GM19468 (cell line): Measurements from ENCODE around the gene KRT2.

Experiments used
- ATAC-seq: cut with Tn5 transposase; IDR thresholded peaks from one replicate; pipeline ENCODE4 v1.9.1; 2021; ENCODE audit warnings: mild to moderate bottlenecking, moderate library complexity, moderate number of reproducible peaks; ENCODE audit not compliant: unreplicated experiment; ENCODE audit errors: extremely low read depth

KRT2 gene

GRCh38 chr12:52627395-52628110 is 24.5 kb downstream of the KRT2 start:
- no peak for ATAC-seq

- ATAC-seq = no peak
Observed at GRCh38 chr12:52622349-52622748, 29.7 kb downstream of the KRT2 start.

- no peak for ATAC-seq
Observed at GRCh38 chr12:52618866-52619265, 33.1 kb downstream of the KRT2 start.

- ATAC-seq = no peak
Observed at GRCh38 chr12:52618216-52618615, 33.8 kb downstream of the KRT2 start, which contains the start of gene KRT73. TSS of gene KRT73 (minus strand) at chr12:52618559. CDS start at chr12:52618524, 35 bp downstream.

GRCh38 chr12:52617403-52617785 is 34.6 kb downstream of the KRT2 start:
- no peak for ATAC-seq

- no peak for ATAC-seq
Observed at GRCh38 chr12:52616680-52617402, 35.2 kb downstream of the KRT2 start.

GRCh38 chr12:52615912-52616311 is 36.1 kb downstream of the KRT2 start:
- ATAC-seq = no peak

GRCh38 chr12:52615208-52615868 is 36.7 kb downstream of the KRT2 start:
- no peak for ATAC-seq

- no peak for ATAC-seq
Observed at GRCh38 chr12:52614381-52615207, 37.4 kb downstream of the KRT2 start.

GRCh38 chr12:52613384-52614030 is 38.5 kb downstream of the KRT2 start:
- ATAC-seq = no peak

GRCh38 chr12:52612431-52613383 is 39.3 kb downstream of the KRT2 start:
- no peak for ATAC-seq

- ATAC-seq = no peak
Observed at GRCh38 chr12:52611080-52611468, 40.9 kb downstream of the KRT2 start.

GRCh38 chr12:52608826-52609630 is 43.0 kb downstream of the KRT2 start:
- no peak for ATAC-seq

- no peak for ATAC-seq
Observed at GRCh38 chr12:52608161-52608560, 43.9 kb downstream of the KRT2 start.

- no peak for ATAC-seq
Observed at GRCh38 chr12:52607314-52607713, 44.7 kb downstream of the KRT2 start.

- no peak for ATAC-seq
Observed at GRCh38 chr12:52606581-52607218, 45.3 kb downstream of the KRT2 start.

- ATAC-seq = no peak
Observed at GRCh38 chr12:52606096-52606495, 45.9 kb downstream of the KRT2 start.
